HepG2 (cell line): Measurements from ENCODE around the gene GALC. TPM values are rescaled to one million over a fixed set of nuclear protein-coding genes. Genes with fewer than 3 reads are reported as not detected.

Experiments
- ATAC-seq: fragments of 200-7000 bp; cut with Tn5 transposase; 3 replicates; pipeline ENCODE4 v1.9.1; 2020; ENCODE audit warnings: mild to moderate bottlenecking, moderate library complexity
- BruUV-seq: library from RNA; stranded (reverse); fragments of 400-500 nt; replicated peaks from 2 replicates; lab custom pipeline; 2021; lab: Mats Ljungman, UMichigan
- CTCF ChIA-PET: fragments of 300-600 bp; formaldehyde crosslinking; extraction: SDS; loops from one replicate; lab custom pipeline; 2021; ENCODE audit warnings: low total read pairs, inconsistent platforms, low intra/inter-chr PET ratio; lab: Yijun Ruan, JAX
- POLR2A ChIA-PET: fragments of 350-600 bp; sonication (Branson Sonifier 250); formaldehyde crosslinking; loops from one replicate; lab custom pipeline; 2020; ENCODE audit warnings: antibody characterized with exemption, inconsistent platforms; lab: Yijun Ruan, JAX
- DNase-seq: peaks from one replicate; pipeline ENCODE4 v3.0.0-alpha.2; 2015; ENCODE audit warnings: low spot score
- FAIRE-seq: peaks from 3 replicates; lab custom pipeline; 2011; peaks lifted over from hg19 to GRCh38; lab: Jason Lieb, UNC
- H2AFZ ChIP-seq: one replicate; pipeline ENCODE4 v1.6.1; 2011; ENCODE audit warnings: low read length, inconsistent platforms
- H3K27ac ChIP-seq: fragments of 300-600 bp; 3 replicates; pipeline ENCODE4 v1.8.0; 2011; ENCODE audit warnings: mixed run types, mild to moderate bottlenecking, mixed read lengths, low read length, inconsistent platforms; ENCODE audit not compliant: insufficient read depth; ENCODE audit errors: extremely low read length
- H3K27me3 ChIP-seq, 2 experiments: fragments of 200-600 bp in 1 of 2; 2 replicates in 1 of 2; 3 replicates in 1 of 2; pipeline versions ENCODE4 v1.6.0 to v1.8.0; 2011; ENCODE audit warnings: low read length in 2 of 2, mild to moderate bottlenecking in 2 of 2, moderate library complexity in 2 of 2, inconsistent platforms in 1 of 2; ENCODE audit not compliant: insufficient read depth in 2 of 2, control insufficient read depth in 1 of 2
- H3K36me3 ChIP-seq, 2 experiments: fragments of 200-600 bp in 1 of 2; replicated peaks in 1 of 2; 2 replicates in 1 of 2; 3 replicates in 1 of 2; pipeline versions ENCODE4 v1.5.1 to v1.8.0; 2011; ENCODE audit warnings: low read length in 2 of 2, inconsistent platforms in 1 of 2; ENCODE audit not compliant: insufficient read depth in 2 of 2, control insufficient read depth in 1 of 2
- H3K4me1 ChIP-seq: 2 replicates; pipeline ENCODE4 v1.5.1; 2012; ENCODE audit warnings: low read length, inconsistent platforms; ENCODE audit not compliant: insufficient read depth
- H3K4me2 ChIP-seq: 2 replicates; pipeline ENCODE4 v1.6.0; 2011; ENCODE audit warnings: low read depth, low read length, inconsistent platforms
- H3K4me3 ChIP-seq, 3 experiments: fragments of 200-600 bp in 1 of 3; sonication (generic), shearing (Covaris generic) in 1 of 3; replicated peaks in 1 of 3; 2 replicates each; pipeline ENCODE4 v1.5.1; 2011 to 2016; ENCODE audit warnings: low read length in 3 of 3, inconsistent platforms in 2 of 3, low read depth in 2 of 3, mild to moderate bottlenecking in 2 of 3, control low read depth in 1 of 3, mixed read lengths in 1 of 3; ENCODE audit not compliant: insufficient read depth in 1 of 3
- H3K79me2 ChIP-seq: one replicate; pipeline ENCODE4 v1.6.1; 2011; ENCODE audit warnings: low read length, inconsistent platforms; ENCODE audit not compliant: insufficient read depth
- H3K9ac ChIP-seq: 2 replicates; pipeline ENCODE4 v1.6.0; 2011; ENCODE audit warnings: mild to moderate bottlenecking, low read depth, low read length, inconsistent platforms; ENCODE audit not compliant: insufficient read depth
- H3K9me3 ChIP-seq: 2 replicates; pipeline ENCODE4 v1.5.1; 2012; ENCODE audit warnings: mild to moderate bottlenecking, low read length
- H4K20me1 ChIP-seq: 2 replicates; pipeline ENCODE4 v1.6.0; 2011; ENCODE audit warnings: inconsistent platforms, mild to moderate bottlenecking, low read length, moderate library complexity; ENCODE audit not compliant: insufficient read depth
- ATF7 ChIP-seq, 2 experiments: fragments of 450-650 bp in 1 of 2; sonication (generic) in 1 of 2; formaldehyde crosslinking in 1 of 2; IDR thresholded peaks; 2 replicates each; pipeline versions ENCODE4 v1.4.0 to v1.6.1; 2016 to 2020; ENCODE audit warnings: antibody characterized with exemption in 1 of 2, mild to moderate bottlenecking in 1 of 2, missing genetic modification reagents in 1 of 2
- CREB1 ChIP-seq, 2 experiments: fragments of 450-650 bp in 1 of 2; IDR thresholded peaks; 2 replicates each; pipeline ENCODE4 v1.6.1; 2016 to 2017; ENCODE audit warnings: control low read depth in 1 of 2, mild to moderate bottlenecking in 1 of 2, missing compliant biosample characterization in 1 of 2, missing genetic modification characterization in 1 of 2
- HHEX ChIP-seq: IDR thresholded peaks from 2 replicates; pipeline ENCODE4 v1.6.1; 2016; ENCODE audit warnings: control low read depth
- MAFF ChIP-seq: IDR thresholded peaks from 2 replicates; pipeline ENCODE4 v1.6.1; 2011; ENCODE audit warnings: low read depth, low read length, improper control_type of control experiment
- MAFK ChIP-seq, 2 experiments: IDR thresholded peaks in 1 of 2; conservative IDR thresholded peaks in 1 of 2; 2 replicates each; pipeline ENCODE4 v1.6.1; 2011; ENCODE audit warnings: improper control_type of control experiment in 2 of 2, low read length in 2 of 2
- TBL1XR1 ChIP-seq: fragments of 150-350 bp; IDR thresholded peaks from 2 replicates; pipeline ENCODE4 v1.6.1; 2014; ENCODE audit warnings: borderline replicate concordance, low read length; ENCODE audit not compliant: partially characterized antibody
- ZNF101 ChIP-seq: sonication (generic); formaldehyde crosslinking; IDR thresholded peaks from 2 replicates; pipeline ENCODE4 v1.4.0; 2020; ENCODE audit warnings: mild to moderate bottlenecking, low read depth, missing genetic modification reagents, borderline replicate concordance
- WGBS: methylation state at CpG from one replicate; pipeline ENCODE4 v1.1.6; 2017; ENCODE audit warnings: low lambda C conversion rate; 5-methylcytosine and 5-hydroxymethylcytosine counted together
- in situ Hi-C: cut with HindIII; loops from 2 replicates; pipeline ENCODE4 v1.10.0; 2017; ENCODE audit warnings: low pct_unique_long_range_greater_than_20kb; ENCODE audit not compliant: extremely low pct_ligation_motif_present
- intact Hi-C: fragments of 100-400 bp; cut with micrococcal nuclease; formaldehyde crosslinking; loops from one replicate; pipeline ENCODE4 v1.10.0; 2022; ENCODE audit not compliant: unreplicated experiment
- polyA plus RNA-seq, 8 experiments: library from polyadenylated mRNA; depleted of rRNA in 3 of 8; stranded (reverse) in 7 of 8; unstranded in 1 of 8; fragments of >200 nt; fragmentation: Illumina TruSeq in 4 of 8; extraction: Trizol in 4 of 8; gene quantifications; 2 replicates each; pipeline versions ENCODE4 v1.2.1 to v1.2.3, GENCODE V29; 2011 to 2016; ENCODE audit warnings: low read depth in 4 of 8, missing spikeins in 1 of 8, mixed read lengths in 1 of 8; ENCODE audit not compliant: insufficient read depth in 1 of 8
- total RNA-seq, 5 experiments: library from RNA; depleted of rRNA; stranded (reverse); fragments of >200 nt; fragmentation: Illumina TruSeq; extraction: Trizol; gene quantifications; 2 replicates each; pipeline ENCODE4 v1.2.3, GENCODE V29; 2016; ENCODE audit warnings: low read depth in 1 of 5

Gene GALC
- total and polyA plus RNA-seq, 2 of the 13 experiments (the other 11 are each of a cell fraction or from before 2014, with no cell fraction given) = not detected

GRCh38 chr14:88032373-88032772 is 39.4 kb upstream of the GALC start:
- H3K4me1 ChIP-seq = peaks cover 29% of the 10 kb centered on the region
- H4K20me1 ChIP-seq = no peaks in the 10 kb centered on the region
- no peak for ATAC-seq
- no peak for FAIRE-seq
- ChIA-PET POLR2A (no interaction called here), CTCF (no interaction called here)
- H3K27ac ChIP-seq = no peak overlapping the region
- peaks cover 38% of the 10 kb centered on the region for H3K79me2 ChIP-seq
- H3K27me3 ChIP-seq = no peaks in the 10 kb centered on the region
- no peaks in the 10 kb centered on the region for H3K9me3 ChIP-seq
- 96% methylated on average over 1 of the region's 1 CpG for WGBS
- intact Hi-C loops = no loop called here
- no TSS peak for BruUV-seq
- TF ChIP-seq MAFF (peak; percentile 86), TBL1XR1 (no peak), MAFK (conservative IDR thresholded peaks at IDR 0.05 in 1 of 2, IDR thresholded peaks at IDR 0.05 in 1 of 2; ENCODE audit: low read length in 2 of 2) (peak; percentile 82 to 88), ZNF101 (CRISPR knock-in tag) (no peak)
- no peak overlapping the region for H3K4me2 ChIP-seq
- H2AFZ ChIP-seq = no peak overlapping the region
- H3K36me3 ChIP-seq = peaks cover 9 to 29% of the 10 kb centered on the region in 2 experiments
- no peak for DNase-seq
- H3K4me3 ChIP-seq = no peak overlapping the region
- in situ Hi-C loops = no loop called here
- no peak overlapping the region for H3K9ac ChIP-seq

GRCh38 chr14:88030892-88031291 is 37.9 kb upstream of the GALC start:
- TF ChIP-seq CREB1 (IDR thresholded peaks at IDR 0.05) = peak; percentile 59; the same call in 1 of the 2 replicates
- no peak for TF ChIP-seq CREB1 (CRISPR knock-in tag; IDR thresholded peaks at IDR 0.05)
- TF ChIP-seq HHEX = no peak
- TF ChIP-seq ATF7 (IDR thresholded peaks at IDR 0.05) = peak; percentile 94
- TF ChIP-seq ATF7 (CRISPR knock-in tag; IDR thresholded peaks at IDR 0.05) = no peak
- in situ Hi-C loops (no loop called here), intact Hi-C loops (no loop called here)
- Histone ChIP-seq H3K36me3 (peaks cover 6 to 19% of the 10 kb centered on the region in 2 experiments; a peak in 3 of 5 replicates), H3K9ac (no peak overlapping the region), H3K4me2 (no peak overlapping the region), H2AFZ (no peak overlapping the region), H3K79me2 (peaks cover 49% of the 10 kb centered on the region), H3K27ac (no peak overlapping the region), H3K4me3 (no peak overlapping the region), H3K27me3 (no peaks in the 10 kb centered on the region), H3K4me1 (peaks cover 44% of the 10 kb centered on the region), H3K9me3 (no peaks in the 10 kb centered on the region), H4K20me1 (no peaks in the 10 kb centered on the region)
- DNase-seq (no peak), ATAC-seq (no peak), FAIRE-seq (no peak)
- WGBS = 89% methylated on average over 1 of the region's 1 CpG
- CTCF ChIA-PET = no interaction called here
- no TSS peak for BruUV-seq
- POLR2A ChIA-PET = no interaction called here
